IPS DF 4.7 (cell line): ENCODE results near the gene MPZL2.

Experiments
- DNase-seq: peaks from one replicate; pipeline ENCODE4 v3.0.0-alpha.2; 2013; ENCODE audit warnings: low spot score; ENCODE audit errors: extremely low read depth

MPZL2 gene

GRCh38 chr11:118283756-118284350 is 19.8 kb upstream of the MPZL2 start:
- DNase-seq: no peak

GRCh38 chr11:118283037-118283636 is 19.0 kb upstream of the MPZL2 start:
- no peak for DNase-seq

- DNase-seq: no peak
These were observed 18.5 kb upstream of the MPZL2 start for GRCh38 chr11:118282606-118283005.

DNA sequence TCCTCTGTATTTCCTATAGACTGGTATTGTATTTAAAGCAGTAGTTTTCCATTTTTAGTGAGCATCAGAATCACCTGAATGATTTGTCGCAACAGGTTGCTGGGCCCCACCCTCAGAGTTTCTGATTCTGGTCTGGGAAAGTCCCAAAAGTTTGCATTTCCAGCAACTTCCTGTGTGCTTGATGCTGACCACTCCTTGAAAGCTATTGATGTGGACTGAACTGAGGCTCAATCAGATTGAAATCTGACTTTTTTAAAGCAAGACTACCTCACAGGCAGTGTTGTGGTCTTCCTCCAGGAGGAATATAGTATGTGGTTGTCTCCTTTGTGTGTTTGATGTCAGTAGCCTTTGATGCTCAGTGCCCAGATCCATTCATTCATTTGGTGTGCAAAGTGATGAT is 17.2 kb upstream of the MPZL2 start:
- no peak for DNase-seq

DNA sequence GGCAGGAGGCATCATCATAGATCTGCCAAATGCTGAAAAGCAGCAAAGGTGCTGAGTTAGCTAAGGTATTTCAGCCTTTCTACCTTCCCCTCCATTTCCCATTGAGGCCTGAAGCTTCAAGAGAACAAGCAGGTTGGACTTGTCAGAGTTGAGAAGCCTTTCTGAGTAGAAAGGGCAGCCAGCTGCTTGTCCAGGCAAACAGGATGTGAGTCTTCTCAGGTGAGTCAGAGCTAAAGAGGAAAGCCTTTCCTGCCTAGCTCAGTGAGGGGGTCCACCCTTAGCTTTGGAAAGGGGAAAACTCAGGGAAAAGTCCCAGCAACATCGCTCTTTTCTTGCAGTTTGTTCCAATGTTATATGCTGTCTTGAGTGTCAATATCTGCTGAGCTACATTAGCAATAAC is 13.2 kb upstream of the MPZL2 start:
- no peak for DNase-seq

DNA sequence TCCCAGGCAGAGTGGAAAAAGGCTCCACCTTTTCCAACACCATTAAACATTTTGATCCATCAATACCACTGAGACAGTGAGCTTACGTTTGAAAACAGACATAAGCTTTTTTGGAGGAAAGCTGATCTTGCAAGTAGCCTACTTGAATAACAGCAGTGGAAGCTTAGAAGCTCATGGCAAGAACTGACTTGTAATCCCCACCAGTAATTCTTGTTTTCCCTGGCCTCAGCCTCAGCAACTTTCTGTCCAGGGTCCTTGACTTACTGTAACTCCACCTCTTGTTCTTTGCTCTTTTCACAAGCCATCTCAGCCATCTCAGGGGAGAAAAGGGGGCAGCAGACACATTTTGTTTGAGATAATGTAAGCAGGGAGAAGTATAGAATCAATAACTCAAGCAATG is 12.3 kb upstream of the MPZL2 start:
- no peak for DNase-seq

GRCh38 chr11:118275176-118275575 is 11.1 kb upstream of the MPZL2 start:
- DNase-seq: no peak

DNA sequence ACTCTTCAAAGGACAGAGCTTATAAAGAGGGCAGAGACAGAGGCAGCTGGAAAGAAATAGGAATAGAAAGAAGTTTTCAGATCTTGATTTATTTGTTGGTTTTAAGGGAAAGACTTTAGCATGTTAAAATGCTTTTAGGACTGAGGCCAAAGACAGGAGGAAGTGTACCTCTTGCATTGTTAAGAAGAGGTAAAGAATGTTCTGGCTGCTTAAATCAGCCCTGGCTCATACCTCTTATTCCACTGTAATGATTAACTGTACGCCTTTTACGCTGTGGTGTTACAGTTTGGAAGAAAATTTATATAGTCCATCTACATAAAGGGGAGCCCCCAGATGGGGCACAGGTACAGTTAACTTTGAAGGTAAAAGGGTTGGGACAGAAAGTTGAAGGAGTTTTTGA is 10.1 kb upstream of the MPZL2 start:
- DNase-seq: no peak

DNA sequence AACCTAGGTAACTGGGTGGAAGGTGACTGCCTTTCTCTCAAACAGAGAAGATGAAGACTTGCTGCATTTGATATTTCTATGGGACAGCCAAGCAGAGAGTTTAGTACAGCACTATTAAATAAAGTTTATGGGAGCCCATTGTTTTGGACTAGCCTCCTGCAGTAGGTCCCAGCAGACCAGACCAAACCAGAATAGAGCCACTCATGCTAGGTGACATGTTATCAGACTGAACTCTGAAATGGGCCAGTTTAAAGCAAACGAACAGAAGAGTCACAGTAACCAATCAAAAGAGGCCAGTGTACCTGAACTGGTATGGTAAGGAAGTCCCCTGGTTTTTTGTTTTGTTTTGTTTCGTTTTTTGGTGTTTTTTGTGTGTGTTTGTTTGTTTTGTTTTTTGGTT is 7.9 kb upstream of the MPZL2 start:
- DNase-seq: no peak

- no peak for DNase-seq
These were observed 3.4 kb upstream of the MPZL2 start for GRCh38 chr11:118267486-118267885.

DNA sequence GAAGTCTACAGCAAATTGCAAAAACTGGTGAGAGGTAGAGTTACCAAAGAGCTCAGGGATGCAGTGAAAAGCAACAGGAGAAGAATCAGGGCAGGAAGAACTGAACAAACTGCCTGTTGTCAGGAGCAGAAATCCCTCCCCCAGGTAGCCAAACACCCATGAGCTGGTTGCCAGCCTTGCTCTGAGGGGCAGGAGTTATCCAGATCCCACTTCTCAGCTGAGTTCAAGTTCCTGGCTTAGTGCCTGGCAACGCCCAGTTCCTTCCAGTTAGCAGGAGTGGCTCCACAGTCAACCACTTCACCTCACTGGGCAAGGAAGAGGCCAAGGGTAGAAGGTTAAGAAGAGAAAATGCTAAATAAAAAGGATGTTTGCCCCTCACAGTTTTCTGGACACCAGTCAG is 1.9 kb upstream of the MPZL2 start:
- no peak for DNase-seq

GRCh38 chr11:118264569-118265465 is 720 bp upstream of the MPZL2 start:
- DNase-seq: no peak

DNA sequence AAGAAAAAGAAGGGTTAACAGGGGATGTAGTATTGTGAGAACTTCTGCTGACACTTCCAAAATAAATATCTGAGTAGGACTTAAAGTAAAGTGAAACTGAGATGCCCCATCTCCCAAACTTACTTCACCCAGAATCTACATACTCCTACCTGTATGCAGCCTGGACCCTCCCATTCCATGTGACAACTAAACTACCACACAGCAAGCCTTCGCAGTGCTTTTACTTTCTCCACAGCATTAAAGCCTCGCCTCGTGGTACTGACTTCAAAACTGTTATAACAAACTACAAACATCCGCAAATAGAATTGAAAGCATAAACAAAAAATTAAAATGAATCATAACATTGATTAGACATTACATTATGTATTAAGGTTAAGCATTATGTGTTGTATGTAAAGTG is 985 bp downstream of the MPZL2 start:
- DNase-seq: no peak

GRCh38 chr11:118260353-118260752 is 3.7 kb downstream of the MPZL2 start:
- no peak for DNase-seq

- DNase-seq: no peak
These were observed 5.0 kb downstream of the MPZL2 start for GRCh38 chr11:118259138-118259537.

DNA sequence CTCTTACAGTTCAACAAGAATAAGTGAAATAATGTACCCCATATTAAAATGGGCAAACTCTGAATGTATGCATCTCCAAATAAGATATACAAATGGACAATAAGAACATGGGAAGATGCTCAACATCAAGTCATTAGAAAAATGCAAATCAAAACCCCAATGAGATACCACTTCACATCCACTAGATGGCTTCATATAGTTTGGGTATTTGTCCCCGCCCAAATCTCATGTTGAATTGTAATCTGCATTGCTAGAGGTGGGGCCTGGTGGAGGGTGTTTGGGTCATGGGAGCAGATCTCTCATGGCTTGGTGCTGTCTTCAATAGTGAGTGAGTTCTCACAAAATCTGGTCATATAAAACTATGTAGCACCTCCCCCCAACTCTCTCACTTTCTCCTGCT is 5.7 kb downstream of the MPZL2 start:
- no peak for DNase-seq

DNA sequence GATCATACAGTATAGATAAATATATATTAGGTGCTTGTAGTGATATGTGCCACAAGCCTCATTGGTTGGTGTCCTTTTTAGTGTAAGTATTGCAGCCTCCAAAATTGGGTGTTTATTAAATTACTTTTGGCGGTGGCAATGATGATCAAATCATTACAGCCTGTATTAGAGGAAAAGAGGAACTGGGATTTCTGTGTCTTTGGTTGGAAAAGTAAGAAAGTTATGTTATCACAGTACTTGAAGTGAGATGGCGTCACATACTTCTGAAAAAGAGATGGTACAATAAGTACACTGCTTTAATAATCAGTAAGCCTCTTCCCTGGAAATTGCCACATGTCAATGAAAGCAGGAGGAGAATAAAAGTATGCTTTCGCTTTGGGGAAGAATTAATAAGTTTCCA is 11.4 kb downstream of the MPZL2 start:
- no peak for DNase-seq

DNA sequence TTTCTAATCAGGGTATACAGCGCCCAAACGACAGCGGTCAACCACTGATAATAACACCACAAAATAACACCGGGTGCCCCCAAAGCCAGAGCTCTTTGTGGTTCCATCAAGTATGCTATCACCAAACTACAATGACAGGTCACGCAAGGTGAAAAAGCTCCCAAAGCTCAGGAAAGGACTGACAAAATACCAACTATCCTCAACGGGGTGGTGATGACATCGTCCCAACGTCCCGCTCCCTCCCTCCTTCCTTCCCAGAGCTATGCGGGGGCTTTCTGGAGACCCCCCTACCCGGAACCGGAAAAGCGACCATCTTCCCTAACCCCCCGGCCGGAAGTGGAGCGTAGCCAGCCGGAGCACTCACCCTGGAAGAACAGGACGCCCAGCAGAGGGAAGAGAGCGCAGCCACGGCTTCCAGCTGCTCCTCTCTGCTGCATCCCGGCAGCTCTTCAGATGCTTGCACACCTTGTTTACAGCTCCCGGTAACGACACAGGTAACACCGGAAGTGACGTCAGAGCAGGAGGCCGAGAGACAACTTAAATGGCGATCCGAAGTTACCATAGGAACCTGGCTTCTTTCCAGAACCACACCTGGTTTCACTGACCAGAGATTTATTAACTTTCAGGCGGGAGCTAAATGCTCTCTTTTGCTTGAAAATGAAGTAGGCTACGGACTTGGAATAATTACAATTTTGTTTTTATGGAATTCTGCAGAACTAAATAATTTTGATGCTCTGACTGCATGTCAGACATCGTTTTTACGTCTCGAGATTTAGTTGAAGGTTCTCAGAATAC is 12.0 kb downstream of the MPZL2 start, which contains the start of gene MPZL3:
TSS of gene MPZL3 (minus strand) at position 508 of the 795 bp plus-strand sequence. CDS start at position 437, 71 bp downstream.
- DNase-seq: peak; percentile 71

DNA sequence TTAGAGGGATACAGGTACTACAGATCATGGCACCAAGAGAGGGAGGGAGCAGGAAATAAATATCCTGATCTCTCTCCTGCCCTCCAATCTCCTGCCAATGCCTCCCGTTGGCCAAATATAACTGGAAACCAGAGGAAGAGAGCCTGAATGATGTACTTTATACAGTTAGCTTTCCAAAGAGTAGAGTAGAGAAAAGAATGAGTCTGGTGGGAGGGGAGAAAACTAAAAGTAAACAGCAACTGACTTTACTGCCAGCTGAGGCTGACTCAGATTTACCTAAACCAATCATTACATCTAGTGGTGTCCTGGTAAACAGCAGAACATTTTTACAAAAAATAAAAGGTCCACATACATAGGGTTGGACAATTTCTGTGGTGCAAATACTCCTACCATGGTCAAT is 17.1 kb downstream of the MPZL2 start:
- DNase-seq: no peak

DNA sequence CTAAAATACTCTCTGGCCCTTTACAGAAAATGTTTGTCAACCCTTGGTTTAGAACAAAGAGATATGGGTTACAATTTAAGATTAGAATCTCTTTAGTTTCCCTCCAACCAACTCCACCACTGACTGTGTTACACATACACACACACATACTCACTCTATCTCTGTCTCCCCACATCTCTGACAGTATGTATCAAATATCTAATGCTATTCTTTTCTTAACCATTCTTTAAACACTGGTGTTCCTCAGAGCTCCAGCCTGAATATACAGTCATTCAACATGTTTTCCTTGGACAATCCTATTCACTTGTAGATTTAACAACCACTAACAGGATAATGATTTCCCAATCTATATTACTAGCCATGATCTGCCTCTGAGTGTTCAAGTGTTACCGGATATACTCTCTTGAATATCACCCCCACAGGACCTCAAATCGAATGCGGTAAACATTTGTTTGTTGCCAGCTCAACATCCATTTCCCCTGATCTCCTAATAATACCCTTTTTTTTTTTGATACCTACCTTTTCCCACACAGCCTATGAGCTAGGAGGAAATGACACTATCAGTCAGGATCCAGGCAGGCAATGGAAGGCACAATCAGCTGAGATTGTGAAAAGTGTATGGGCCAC is 18.0 kb downstream of the MPZL2 start:
- no peak for DNase-seq
